Measurements from ENCODE around the gene EMSY. TPM values are rescaled to one million over a fixed set of nuclear protein-coding genes. Genes with fewer than 3 reads are reported as not detected.

The EMSY gene
- total RNA-seq, 1 experiment from 2014 or later: 52.4 TPM

- H3K27me3 ChIP-seq (replicated peaks; ENCODE audit: insufficient read depth, low read depth, low read length, poor library complexity): no peaks in the 10 kb centered on the region
- TF ChIP-seq EZH2 (IDR thresholded peaks at IDR 0.05; ENCODE audit: borderline replicate concordance, low read depth, low read length, poor library complexity, severe bottlenecking): no peak
- no peak for TF ChIP-seq CTCF (conservative IDR thresholded peaks at IDR 0.05; ENCODE audit: low read depth, low read length)
- ChIA-PET CTCF (no interaction called here), POLR2A (ENCODE audit: low non-redundant PET) (no interaction called here)
- H3K9me3 ChIP-seq (ENCODE audit: low read depth, low read length, poor library complexity, severe bottlenecking): no peaks in the 10 kb centered on the region
- no peaks in the 10 kb centered on the region for H3K4me1 ChIP-seq (ENCODE audit: insufficient read depth, low read length, poor library complexity, severe bottlenecking)
- intact Hi-C loops (cut with micrococcal nuclease; ENCODE audit: unreplicated experiment): no loop called here
- no peaks in the 10 kb centered on the region for H3K36me3 ChIP-seq (ENCODE audit: insufficient read depth, low read length, poor library complexity, severe bottlenecking)
- no peak for DNase-seq (ENCODE audit: low spot score)
- no peak overlapping the region for H3K27ac ChIP-seq (ENCODE audit: low read depth, low read length, poor library complexity, severe bottlenecking)
- H3K4me3 ChIP-seq (ENCODE audit: low read depth, low read length, poor library complexity, severe bottlenecking): no peak overlapping the region
- BruUV-seq (replicated peaks): no TSS peak
Observed at GRCh38 chr11:76558891-76559290, 114.1 kb downstream of the EMSY start.

- Histone ChIP-seq H3K27me3 (replicated peaks; ENCODE audit: insufficient read depth, low read depth, low read length, poor library complexity) (no peaks in the 10 kb centered on the region), H3K9me3 (ENCODE audit: low read depth, low read length, poor library complexity, severe bottlenecking) (no peaks in the 10 kb centered on the region), H3K36me3 (ENCODE audit: insufficient read depth, low read length, poor library complexity, severe bottlenecking) (no peaks in the 10 kb centered on the region), H3K4me1 (ENCODE audit: insufficient read depth, low read length, poor library complexity, severe bottlenecking) (no peaks in the 10 kb centered on the region), H3K4me3 (ENCODE audit: low read depth, low read length, poor library complexity, severe bottlenecking) (no peak overlapping the region), H3K27ac (ENCODE audit: low read depth, low read length, poor library complexity, severe bottlenecking) (no peak overlapping the region)
- DNase-seq (ENCODE audit: low spot score): no peak
- BruUV-seq (replicated peaks): no TSS peak
- TF ChIP-seq CTCF (conservative IDR thresholded peaks at IDR 0.05; ENCODE audit: low read depth, low read length) (no peak), EZH2 (IDR thresholded peaks at IDR 0.05; ENCODE audit: borderline replicate concordance, low read depth, low read length, poor library complexity, severe bottlenecking) (no peak)
- intact Hi-C loops (cut with micrococcal nuclease; ENCODE audit: unreplicated experiment): no loop called here
- CTCF ChIA-PET: no interaction called here
- POLR2A ChIA-PET (ENCODE audit: low non-redundant PET): no interaction called here
Observed at GRCh38 chr11:76559346-76559745, 114.5 kb downstream of the EMSY start.

GRCh38 chr11:76560219-76560618 is 115.4 kb downstream of the EMSY start:
- H3K4me1 ChIP-seq (ENCODE audit: insufficient read depth, low read length, poor library complexity, severe bottlenecking): no peaks in the 10 kb centered on the region
- ChIA-PET CTCF (no interaction called here), POLR2A (ENCODE audit: low non-redundant PET) (no interaction called here)
- no peaks in the 10 kb centered on the region for H3K9me3 ChIP-seq (ENCODE audit: low read depth, low read length, poor library complexity, severe bottlenecking)
- no peaks in the 10 kb centered on the region for H3K27me3 ChIP-seq (replicated peaks; ENCODE audit: insufficient read depth, low read depth, low read length, poor library complexity)
- H3K36me3 ChIP-seq (ENCODE audit: insufficient read depth, low read length, poor library complexity, severe bottlenecking): no peaks in the 10 kb centered on the region
- DNase-seq (ENCODE audit: low spot score): peak; percentile 79
- no peak overlapping the region for H3K27ac ChIP-seq (ENCODE audit: low read depth, low read length, poor library complexity, severe bottlenecking)
- intact Hi-C loops (cut with micrococcal nuclease; ENCODE audit: unreplicated experiment): no loop called here
- no peak overlapping the region for H3K4me3 ChIP-seq (ENCODE audit: low read depth, low read length, poor library complexity, severe bottlenecking)
- no TSS peak for BruUV-seq (replicated peaks)
- no peak for TF ChIP-seq CTCF (conservative IDR thresholded peaks at IDR 0.05; ENCODE audit: low read depth, low read length)
- no peak for TF ChIP-seq EZH2 (IDR thresholded peaks at IDR 0.05; ENCODE audit: borderline replicate concordance, low read depth, low read length, poor library complexity, severe bottlenecking)
